PC-9 (cell line): ENCODE data around the gene CYP2B6. TPM values are rescaled to one million over a fixed set of nuclear protein-coding genes. Genes with fewer than 3 reads are reported as not detected.
A peak's percentile ranks its signal among the peaks of the same experiment; 100 is the strongest.
"Not testable (repeated sequence)": the region's sequence is repeated elsewhere in the genome, so short reads cannot be mapped to it uniquely, and the experiment has no call there.

Experiments
- BruUV-seq: library from RNA; stranded (reverse); fragments of 400-500 nt; replicated peaks from 2 replicates; lab custom pipeline; 2021; lab: Mats Ljungman, UMichigan
- CTCF ChIA-PET: fragments of 300-600 bp; sonication (Branson Sonifier 250); formaldehyde crosslinking; loops from one replicate; lab custom pipeline; 2022; ENCODE audit warnings: antibody characterized with exemption; lab: Charles Lee
- POLR2A ChIA-PET: fragments of 300-600 bp; sonication (Branson Sonifier 250); formaldehyde crosslinking; loops from one replicate; lab custom pipeline; 2022; ENCODE audit warnings: antibody characterized with exemption; ENCODE audit not compliant: unreplicated experiment; lab: Charles Lee
- DNase-seq, 2 experiments: peaks; one replicate each; pipeline versions ENCODE4 v3.0.0 to v3.0.0-alpha.2; 2015 to 2022; ENCODE audit warnings: mixed read lengths in 1 of 2
- H2AFZ ChIP-seq: fragments of 200-600 bp; sonication (generic); 2 replicates; pipeline ENCODE4 v1.8.1; 2017; ENCODE audit warnings: antibody characterized with exemption
- H3F3A ChIP-seq: fragments of 200-600 bp; sonication (generic); 2 replicates; pipeline ENCODE4 v1.8.1; 2017; ENCODE audit warnings: antibody characterized with exemption, mild to moderate bottlenecking, low read depth; ENCODE audit not compliant: insufficient read depth
- H3K27ac ChIP-seq: fragments of 200-600 bp; sonication (generic); 2 replicates; pipeline ENCODE4 v1.6.1; 2016; ENCODE audit warnings: mixed run types
- H3K27me3 ChIP-seq: fragments of 200-600 bp; sonication (generic); 2 replicates; pipeline ENCODE4 v1.6.1; 2016; ENCODE audit warnings: low read depth, mixed run types; ENCODE audit not compliant: insufficient read depth
- H3K36me3 ChIP-seq: fragments of 200-600 bp; sonication (generic); 2 replicates; pipeline ENCODE4 v1.6.1; 2016; ENCODE audit warnings: low read depth, mixed run types
- H3K4me1 ChIP-seq: fragments of 200-600 bp; sonication (generic); replicated peaks from 2 replicates; pipeline ENCODE4 v1.6.1; 2016; ENCODE audit warnings: mixed run types; ENCODE audit not compliant: insufficient read depth
- H3K4me2 ChIP-seq: fragments of 200-600 bp; sonication (generic); 2 replicates; pipeline ENCODE4 v1.6.1; 2017; ENCODE audit warnings: mixed run types
- H3K4me3 ChIP-seq: fragments of 200-600 bp; sonication (generic); 2 replicates; pipeline ENCODE4 v1.6.1; 2016; ENCODE audit warnings: mixed run types
- H3K79me2 ChIP-seq: fragments of 200-600 bp; sonication (generic); 2 replicates; pipeline ENCODE4 v1.6.1; 2017; ENCODE audit warnings: low read depth, mixed run types
- H3K9me2 ChIP-seq: fragments of 200-600 bp; sonication (generic); 2 replicates; pipeline ENCODE4 v1.8.1; 2017; ENCODE audit warnings: mild to moderate bottlenecking; ENCODE audit not compliant: insufficient read depth
- H3K9me3 ChIP-seq: fragments of 200-600 bp; sonication (generic); 2 replicates; pipeline ENCODE4 v1.8.1; 2016; ENCODE audit warnings: low read depth; ENCODE audit not compliant: insufficient read depth
- H4K20me1 ChIP-seq: fragments of 200-600 bp; sonication (generic); 2 replicates; pipeline ENCODE4 v1.8.1; 2017; ENCODE audit not compliant: insufficient read depth
- EZH2 ChIP-seq: fragments of 200-600 bp; sonication (generic); IDR thresholded peaks from 2 replicates; pipeline ENCODE4 v1.8.0; 2017; ENCODE audit warnings: antibody characterized with exemption, low read depth
- intact Hi-C: fragments of 100-400 bp; cut with micrococcal nuclease; formaldehyde crosslinking; loops from one replicate; pipeline ENCODE4 v1.10.0; 2022; ENCODE audit not compliant: unreplicated experiment
- total RNA-seq: library from RNA; stranded (reverse); gene quantifications from 2 replicates; pipeline ENCODE4 v1.2.3, GENCODE V29; 2021
- TF ChIP-seq, protein P1 (sequence below): fragments of 200-600 bp; sonication (generic); conservative IDR thresholded peaks from 2 replicates; pipeline ENCODE4 v1.6.1; 2017; ENCODE audit warnings: mixed run types, antibody characterized with exemption, mild to moderate bottlenecking, moderate library complexity

Gene CYP2B6
- total RNA-seq, 1 experiment from 2014 or later: not detected

- Histone ChIP-seq H3K36me3 (no peaks in the 10 kb centered on the region), H3K4me2 (no peak overlapping the region), H3K9me3 (no peaks in the 10 kb centered on the region), H3K9me2 (no peaks in the 10 kb centered on the region), H3K27ac (no peak overlapping the region), H3F3A (no peaks in the 10 kb centered on the region), H3K79me2 (no peaks in the 10 kb centered on the region), H4K20me1 (no peaks in the 10 kb centered on the region), H3K4me1 (no peaks in the 10 kb centered on the region), H2AFZ (no peak overlapping the region), H3K27me3 (no peaks in the 10 kb centered on the region), H3K4me3 (no peak overlapping the region)
- TF ChIP-seq, protein P1, sequence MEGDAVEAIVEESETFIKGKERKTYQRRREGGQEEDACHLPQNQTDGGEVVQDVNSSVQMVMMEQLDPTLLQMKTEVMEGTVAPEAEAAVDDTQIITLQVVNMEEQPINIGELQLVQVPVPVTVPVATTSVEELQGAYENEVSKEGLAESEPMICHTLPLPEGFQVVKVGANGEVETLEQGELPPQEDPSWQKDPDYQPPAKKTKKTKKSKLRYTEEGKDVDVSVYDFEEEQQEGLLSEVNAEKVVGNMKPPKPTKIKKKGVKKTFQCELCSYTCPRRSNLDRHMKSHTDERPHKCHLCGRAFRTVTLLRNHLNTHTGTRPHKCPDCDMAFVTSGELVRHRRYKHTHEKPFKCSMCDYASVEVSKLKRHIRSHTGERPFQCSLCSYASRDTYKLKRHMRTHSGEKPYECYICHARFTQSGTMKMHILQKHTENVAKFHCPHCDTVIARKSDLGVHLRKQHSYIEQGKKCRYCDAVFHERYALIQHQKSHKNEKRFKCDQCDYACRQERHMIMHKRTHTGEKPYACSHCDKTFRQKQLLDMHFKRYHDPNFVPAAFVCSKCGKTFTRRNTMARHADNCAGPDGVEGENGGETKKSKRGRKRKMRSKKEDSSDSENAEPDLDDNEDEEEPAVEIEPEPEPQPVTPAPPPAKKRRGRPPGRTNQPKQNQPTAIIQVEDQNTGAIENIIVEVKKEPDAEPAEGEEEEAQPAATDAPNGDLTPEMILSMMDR: no peak
- no peak for TF ChIP-seq EZH2
- ChIA-PET CTCF (interaction anchor here (0.6 kb wide), 1 partner anchor 47 kb away, joined by 5 read pairs; no protein-coding TSS in a partner anchor), POLR2A (interaction anchor here (0.6 kb wide), 1 partner anchor 147 kb away, joined by 4 read pairs; no protein-coding TSS in a partner anchor)
- no peak for DNase-seq
- intact Hi-C loops: no loop called here
- no TSS peak for BruUV-seq
Observed at GRCh38 chr19:40982594-40983101, 8.4 kb upstream of the CYP2B6 start.

DNA sequence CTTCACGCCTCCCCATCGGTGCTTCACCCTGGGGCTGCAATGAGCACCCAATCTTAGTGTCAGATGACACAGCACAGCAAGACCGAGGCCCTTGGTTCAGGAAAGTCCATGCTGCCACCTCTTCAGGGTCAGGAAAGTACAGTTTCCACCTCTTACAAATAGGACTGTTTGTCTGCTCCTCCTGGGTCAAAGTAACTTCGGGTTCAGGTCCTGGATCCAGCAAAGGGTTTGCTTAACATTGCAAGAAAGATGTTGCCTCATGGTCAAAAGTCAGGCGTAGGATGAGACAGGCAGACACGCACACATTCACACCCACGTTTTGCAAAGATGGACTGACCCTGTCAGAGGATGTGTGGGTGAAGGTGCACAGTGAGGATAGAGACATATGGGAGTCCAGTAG, 1.6 kb upstream of the CYP2B6 start:
- no peaks in the 10 kb centered on the region for H3K79me2 ChIP-seq
- BruUV-seq: no TSS peak
- no peaks in the 10 kb centered on the region for H3K9me2 ChIP-seq
- CTCF ChIA-PET: no interaction called here
- POLR2A ChIA-PET: no interaction called here
- no peak overlapping the region for H3K4me2 ChIP-seq
- no peaks in the 10 kb centered on the region for H4K20me1 ChIP-seq
- H3K27ac ChIP-seq: no peak overlapping the region
- H3K4me1 ChIP-seq: no peaks in the 10 kb centered on the region; the same call in 1 of the 2 replicates
- TF ChIP-seq EZH2: no peak
- TF ChIP-seq, protein P1: no peak
- H3K9me3 ChIP-seq: no peaks in the 10 kb centered on the region
- H3F3A ChIP-seq: no peaks in the 10 kb centered on the region
- H2AFZ ChIP-seq: no peak overlapping the region
- no peak for DNase-seq
- intact Hi-C loops: no loop called here
- H3K36me3 ChIP-seq: no peaks in the 10 kb centered on the region
- H3K27me3 ChIP-seq: peaks cover 4% of the 10 kb centered on the region; the same call in 1 of the 2 replicates
- H3K4me3 ChIP-seq: no peak overlapping the region

- Histone ChIP-seq H3K36me3 (no peaks in the 10 kb centered on the region), H3K9me2 (no peaks in the 10 kb centered on the region), H3K79me2 (no peaks in the 10 kb centered on the region), H3K9me3 (no peaks in the 10 kb centered on the region), H3F3A (peaks cover 4% of the 10 kb centered on the region; the same call in 1 of the 2 replicates), H2AFZ (no peak overlapping the region), H3K4me2 (no peak overlapping the region), H4K20me1 (no peaks in the 10 kb centered on the region), H3K4me1 (peaks cover 7% of the 10 kb centered on the region), H3K27ac (no peak overlapping the region), H3K27me3 (no peaks in the 10 kb centered on the region), H3K4me3 (no peak overlapping the region)
- CTCF ChIA-PET: no interaction called here
- POLR2A ChIA-PET: no interaction called here
- peak in 1 of 2 experiments; percentile 48 for DNase-seq
- TF ChIP-seq, protein P1: no peak
- no peak for TF ChIP-seq EZH2
- BruUV-seq: no TSS peak
- intact Hi-C loops: no loop called here
Observed at GRCh38 chr19:40995355-40995754, 4.3 kb downstream of the CYP2B6 start.

DNA sequence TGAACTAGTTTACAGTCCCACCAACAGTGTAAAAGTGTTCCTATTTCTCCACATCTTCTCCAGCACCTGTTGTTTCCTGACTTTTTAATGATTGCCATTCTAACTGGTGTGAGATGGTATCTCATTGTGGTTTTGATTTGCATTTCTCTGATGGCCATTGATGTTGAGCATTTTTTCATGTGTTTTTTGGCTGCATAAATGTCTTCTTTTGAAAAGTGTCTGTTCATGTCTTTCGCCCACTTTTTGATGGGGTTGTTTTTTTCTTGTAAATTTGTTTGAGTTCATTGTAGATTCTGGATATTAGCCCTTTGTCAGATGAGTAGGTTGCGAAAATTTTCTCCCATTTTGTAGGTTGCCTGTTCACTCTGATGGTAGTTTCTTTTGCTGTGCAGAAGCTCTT, 7.9 kb downstream of the CYP2B6 start:
- H2AFZ ChIP-seq, H3K36me3 ChIP-seq, BruUV-seq, H3K4me2 ChIP-seq, CTCF ChIA-PET, H3K27me3 ChIP-seq, intact Hi-C loops, H3K4me3 ChIP-seq, DNase-seq, H4K20me1 ChIP-seq, POLR2A ChIA-PET, H3K79me2 ChIP-seq, H3K27ac ChIP-seq, H3K9me2 ChIP-seq, H3K9me3 ChIP-seq, H3F3A ChIP-seq: not testable (repeated sequence)
- H3K4me1 ChIP-seq: peaks cover 13% of the 10 kb centered on the region
